Gastrocnemius medialis (tissue), 4 donors: Measurements from ENCODE around the gene TMIE.

Source experiments
- CTCF ChIP-seq, 5 experiments: fragments of 450-650 bp in 3 of 5; fragments of 200-600 bp in 2 of 5; sonication (generic) in 2 of 5; IDR thresholded peaks in 4 of 5; conservative IDR thresholded peaks in 1 of 5; 1 replicate in 4 of 5; 2 replicates in 1 of 5; pipeline ENCODE4 v1.5.1; 2016 to 2019; ENCODE audit warnings: antibody characterized with exemption in 5 of 5, mild to moderate bottlenecking in 3 of 5, moderate library complexity in 3 of 5
- POLR2A ChIP-seq, 2 donors: fragments of 450-650 bp; IDR thresholded peaks; one replicate each; pipeline ENCODE4 v1.6.1; 2017; ENCODE audit warnings: antibody characterized with exemption in 2 of 2, mild to moderate bottlenecking in 2 of 2, moderate library complexity in 2 of 2

- TF ChIP-seq POLR2A (IDR thresholded peaks at IDR 0.05) (no peak), CTCF (IDR thresholded peaks at IDR 0.05 in 4 of 5, conservative IDR thresholded peaks at IDR 0.05 in 1 of 5) (no peak)
Observed at GRCh38 chr3:46703013-46703520, 1.9 kb downstream of the TMIE start.
